HepG2 (cell line): ENCODE measurements around the gene LANCL2. TPM values are rescaled to one million over a fixed set of nuclear protein-coding genes. Genes with fewer than 3 reads are reported as not detected.
A peak's percentile ranks its signal among the peaks of the same experiment; 100 is the strongest.

ENCODE experiments used
- ATAC-seq: fragments of 200-7000 bp; cut with Tn5 transposase; 3 replicates; pipeline ENCODE4 v1.9.1; 2020; ENCODE audit warnings: mild to moderate bottlenecking, moderate library complexity
- BruUV-seq: library from RNA; stranded (reverse); fragments of 400-500 nt; replicated peaks from 2 replicates; lab custom pipeline; 2021; lab: Mats Ljungman, UMichigan
- CTCF ChIA-PET: fragments of 300-600 bp; formaldehyde crosslinking; extraction: SDS; loops from one replicate; lab custom pipeline; 2021; ENCODE audit warnings: low total read pairs, inconsistent platforms, low intra/inter-chr PET ratio; lab: Yijun Ruan, JAX
- POLR2A ChIA-PET: fragments of 350-600 bp; sonication (Branson Sonifier 250); formaldehyde crosslinking; loops from one replicate; lab custom pipeline; 2020; ENCODE audit warnings: antibody characterized with exemption, inconsistent platforms; lab: Yijun Ruan, JAX
- DNase-seq: peaks from one replicate; pipeline ENCODE4 v3.0.0-alpha.2; 2015; ENCODE audit warnings: low spot score
- FAIRE-seq: peaks from 3 replicates; lab custom pipeline; 2011; peaks lifted over from hg19 to GRCh38; lab: Jason Lieb, UNC
- H2AFZ ChIP-seq: one replicate; pipeline ENCODE4 v1.6.1; 2011; ENCODE audit warnings: low read length, inconsistent platforms
- H3K27ac ChIP-seq: fragments of 300-600 bp; 3 replicates; pipeline ENCODE4 v1.8.0; 2011; ENCODE audit warnings: mixed run types, mild to moderate bottlenecking, mixed read lengths, low read length, inconsistent platforms; ENCODE audit not compliant: insufficient read depth; ENCODE audit errors: extremely low read length
- H3K27me3 ChIP-seq, 2 experiments: fragments of 200-600 bp in 1 of 2; 2 replicates in 1 of 2; 3 replicates in 1 of 2; pipeline versions ENCODE4 v1.6.0 to v1.8.0; 2011; ENCODE audit warnings: low read length in 2 of 2, mild to moderate bottlenecking in 2 of 2, moderate library complexity in 2 of 2, inconsistent platforms in 1 of 2; ENCODE audit not compliant: insufficient read depth in 2 of 2, control insufficient read depth in 1 of 2
- H3K36me3 ChIP-seq, 2 experiments: fragments of 200-600 bp in 1 of 2; replicated peaks in 1 of 2; 2 replicates in 1 of 2; 3 replicates in 1 of 2; pipeline versions ENCODE4 v1.5.1 to v1.8.0; 2011; ENCODE audit warnings: low read length in 2 of 2, inconsistent platforms in 1 of 2; ENCODE audit not compliant: insufficient read depth in 2 of 2, control insufficient read depth in 1 of 2
- H3K4me1 ChIP-seq: 2 replicates; pipeline ENCODE4 v1.5.1; 2012; ENCODE audit warnings: low read length, inconsistent platforms; ENCODE audit not compliant: insufficient read depth
- H3K4me2 ChIP-seq: 2 replicates; pipeline ENCODE4 v1.6.0; 2011; ENCODE audit warnings: low read depth, low read length, inconsistent platforms
- H3K4me3 ChIP-seq, 3 experiments: fragments of 200-600 bp in 1 of 3; sonication (generic), shearing (Covaris generic) in 1 of 3; replicated peaks in 1 of 3; 2 replicates each; pipeline ENCODE4 v1.5.1; 2011 to 2016; ENCODE audit warnings: low read length in 3 of 3, inconsistent platforms in 2 of 3, low read depth in 2 of 3, mild to moderate bottlenecking in 2 of 3, control low read depth in 1 of 3, mixed read lengths in 1 of 3; ENCODE audit not compliant: insufficient read depth in 1 of 3
- H3K79me2 ChIP-seq: one replicate; pipeline ENCODE4 v1.6.1; 2011; ENCODE audit warnings: low read length, inconsistent platforms; ENCODE audit not compliant: insufficient read depth
- H3K9ac ChIP-seq: 2 replicates; pipeline ENCODE4 v1.6.0; 2011; ENCODE audit warnings: mild to moderate bottlenecking, low read depth, low read length, inconsistent platforms; ENCODE audit not compliant: insufficient read depth
- H3K9me3 ChIP-seq: 2 replicates; pipeline ENCODE4 v1.5.1; 2012; ENCODE audit warnings: mild to moderate bottlenecking, low read length
- H4K20me1 ChIP-seq: 2 replicates; pipeline ENCODE4 v1.6.0; 2011; ENCODE audit warnings: inconsistent platforms, mild to moderate bottlenecking, low read length, moderate library complexity; ENCODE audit not compliant: insufficient read depth
- ADNP ChIP-seq: sonication (generic); formaldehyde crosslinking; IDR thresholded peaks from 2 replicates; pipeline ENCODE4 v1.4.0; 2020; ENCODE audit warnings: missing genetic modification reagents
- AHDC1 ChIP-seq: sonication (generic); formaldehyde crosslinking; IDR thresholded peaks from 2 replicates; pipeline ENCODE4 v1.5.1; 2020; ENCODE audit warnings: mild to moderate bottlenecking, missing genetic modification reagents, borderline replicate concordance
- BCL3 ChIP-seq: sonication (generic); formaldehyde crosslinking; IDR thresholded peaks from 2 replicates; pipeline ENCODE4 v1.5.1; 2020; ENCODE audit warnings: mild to moderate bottlenecking, missing genetic modification reagents, moderate library complexity
- MAFF ChIP-seq: IDR thresholded peaks from 2 replicates; pipeline ENCODE4 v1.6.1; 2011; ENCODE audit warnings: low read depth, low read length, improper control_type of control experiment
- PHF20 ChIP-seq: sonication (generic); formaldehyde crosslinking; IDR thresholded peaks from 2 replicates; pipeline ENCODE4 v1.5.0; 2020; ENCODE audit warnings: mild to moderate bottlenecking, missing genetic modification reagents
- TEF ChIP-seq: sonication (generic); formaldehyde crosslinking; IDR thresholded peaks from 2 replicates; pipeline ENCODE4 v1.5.0; 2020; ENCODE audit warnings: missing genetic modification reagents
- ZNF451 ChIP-seq: sonication (generic); formaldehyde crosslinking; IDR thresholded peaks from 2 replicates; pipeline ENCODE4 v1.5.0; 2020; ENCODE audit warnings: mild to moderate bottlenecking, missing genetic modification reagents
- ZSCAN31 ChIP-seq: sonication (generic); formaldehyde crosslinking; IDR thresholded peaks from 2 replicates; pipeline ENCODE4 v1.5.0; 2020; ENCODE audit warnings: low read depth, mild to moderate bottlenecking, missing genetic modification reagents
- WGBS: methylation state at CpG from one replicate; pipeline ENCODE4 v1.1.6; 2017; ENCODE audit warnings: low lambda C conversion rate; 5-methylcytosine and 5-hydroxymethylcytosine counted together
- in situ Hi-C: cut with HindIII; loops from 2 replicates; pipeline ENCODE4 v1.10.0; 2017; ENCODE audit warnings: low pct_unique_long_range_greater_than_20kb; ENCODE audit not compliant: extremely low pct_ligation_motif_present
- intact Hi-C: fragments of 100-400 bp; cut with micrococcal nuclease; formaldehyde crosslinking; loops from one replicate; pipeline ENCODE4 v1.10.0; 2022; ENCODE audit not compliant: unreplicated experiment
- polyA plus RNA-seq, 8 experiments: library from polyadenylated mRNA; depleted of rRNA in 3 of 8; stranded (reverse) in 7 of 8; unstranded in 1 of 8; fragments of >200 nt; fragmentation: Illumina TruSeq in 4 of 8; extraction: Trizol in 4 of 8; gene quantifications; 2 replicates each; pipeline versions ENCODE4 v1.2.1 to v1.2.3, GENCODE V29; 2011 to 2016; ENCODE audit warnings: low read depth in 4 of 8, missing spikeins in 1 of 8, mixed read lengths in 1 of 8; ENCODE audit not compliant: insufficient read depth in 1 of 8
- total RNA-seq, 5 experiments: library from RNA; depleted of rRNA; stranded (reverse); fragments of >200 nt; fragmentation: Illumina TruSeq; extraction: Trizol; gene quantifications; 2 replicates each; pipeline ENCODE4 v1.2.3, GENCODE V29; 2016; ENCODE audit warnings: low read depth in 1 of 5

Gene LANCL2
- total and polyA plus RNA-seq, 2 of the 13 experiments (the other 11 are each of a cell fraction or from before 2014, with no cell fraction given), result 10.0 to 13.8 TPM

GRCh38 chr7:55440040-55440690, 75.0 kb downstream of the LANCL2 start:
- H3K36me3 ChIP-seq, result no peaks in the 10 kb centered on the region
- no peaks in the 10 kb centered on the region for H3K27me3 ChIP-seq
- no peaks in the 10 kb centered on the region for H3K4me1 ChIP-seq
- ChIA-PET POLR2A (no interaction called here), CTCF (no interaction called here)
- DNase-seq (no peak), ATAC-seq (peak; percentile 13; the same call in 1 of the 3 replicates), FAIRE-seq (no peak)
- TF ChIP-seq ZSCAN31 (no peak), ADNP (CRISPR knock-in tag) (no peak), TEF (CRISPR knock-in tag) (no peak), ZNF451 (CRISPR knock-in tag) (no peak), MAFF (no peak), BCL3 (CRISPR knock-in tag) (no peak), AHDC1 (CRISPR knock-in tag) (no peak), PHF20 (CRISPR knock-in tag) (no peak)
- no peaks in the 10 kb centered on the region for H3K79me2 ChIP-seq
- H3K9ac ChIP-seq, result no peak overlapping the region
- BruUV-seq, result no TSS peak
- H4K20me1 ChIP-seq, result no peaks in the 10 kb centered on the region
- no peak overlapping the region for H2AFZ ChIP-seq
- 94% methylated on average over 4 of the region's 13 CpGs for WGBS
- in situ Hi-C loops (no loop called here), intact Hi-C loops (no loop called here)
- no peak overlapping the region for H3K27ac ChIP-seq
- H3K9me3 ChIP-seq, result no peaks in the 10 kb centered on the region
- H3K4me2 ChIP-seq, result no peak overlapping the region
- no peak overlapping the region for H3K4me3 ChIP-seq
